Astrocyte (in vitro differentiated cells and primary cell): ENCODE data around the gene IVD.

ENCODE experiments used
- EZH2 ChIP-seq: IDR thresholded peaks from 2 replicates; pipeline ENCODE4 v1.6.1; 2012; ENCODE audit warnings: mild to moderate bottlenecking, low read length, inconsistent platforms; ENCODE audit not compliant: insufficient read depth
- TF ChIP-seq, protein P1 (sequence below): IDR thresholded peaks from 2 replicates; pipeline ENCODE4 v1.5.1; 2011; ENCODE audit warnings: low read depth, mild to moderate bottlenecking, inconsistent platforms, low read length, moderate library complexity; ENCODE audit not compliant: insufficient read depth

- TF ChIP-seq, protein P1, sequence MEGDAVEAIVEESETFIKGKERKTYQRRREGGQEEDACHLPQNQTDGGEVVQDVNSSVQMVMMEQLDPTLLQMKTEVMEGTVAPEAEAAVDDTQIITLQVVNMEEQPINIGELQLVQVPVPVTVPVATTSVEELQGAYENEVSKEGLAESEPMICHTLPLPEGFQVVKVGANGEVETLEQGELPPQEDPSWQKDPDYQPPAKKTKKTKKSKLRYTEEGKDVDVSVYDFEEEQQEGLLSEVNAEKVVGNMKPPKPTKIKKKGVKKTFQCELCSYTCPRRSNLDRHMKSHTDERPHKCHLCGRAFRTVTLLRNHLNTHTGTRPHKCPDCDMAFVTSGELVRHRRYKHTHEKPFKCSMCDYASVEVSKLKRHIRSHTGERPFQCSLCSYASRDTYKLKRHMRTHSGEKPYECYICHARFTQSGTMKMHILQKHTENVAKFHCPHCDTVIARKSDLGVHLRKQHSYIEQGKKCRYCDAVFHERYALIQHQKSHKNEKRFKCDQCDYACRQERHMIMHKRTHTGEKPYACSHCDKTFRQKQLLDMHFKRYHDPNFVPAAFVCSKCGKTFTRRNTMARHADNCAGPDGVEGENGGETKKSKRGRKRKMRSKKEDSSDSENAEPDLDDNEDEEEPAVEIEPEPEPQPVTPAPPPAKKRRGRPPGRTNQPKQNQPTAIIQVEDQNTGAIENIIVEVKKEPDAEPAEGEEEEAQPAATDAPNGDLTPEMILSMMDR: no peak
- no peak for TF ChIP-seq EZH2
These were observed 22.8 kb upstream of the IVD start, which contains the start of gene KNSTRN for GRCh38 chr15:40382580-40383456.
